Stimulated activated CD4-positive, alpha-beta T cell treated with anti-CD3 and anti-CD28 coated beads, Interleukin-15, amount 100 ng/mL, for 48 hours (primary cell): ENCODE data around the gene KCNG2.
"Not testable (repeated sequence)": the region's sequence is repeated elsewhere in the genome, so short reads cannot be mapped to it uniquely, and the experiment has no call there.

ENCODE experiments used
- DNase-seq, 2 donors: peaks; one replicate each; pipeline ENCODE4 v3.0.0-alpha.2; 2020; ENCODE audit warnings: low read depth in 2 of 2

Gene KCNG2

DNA sequence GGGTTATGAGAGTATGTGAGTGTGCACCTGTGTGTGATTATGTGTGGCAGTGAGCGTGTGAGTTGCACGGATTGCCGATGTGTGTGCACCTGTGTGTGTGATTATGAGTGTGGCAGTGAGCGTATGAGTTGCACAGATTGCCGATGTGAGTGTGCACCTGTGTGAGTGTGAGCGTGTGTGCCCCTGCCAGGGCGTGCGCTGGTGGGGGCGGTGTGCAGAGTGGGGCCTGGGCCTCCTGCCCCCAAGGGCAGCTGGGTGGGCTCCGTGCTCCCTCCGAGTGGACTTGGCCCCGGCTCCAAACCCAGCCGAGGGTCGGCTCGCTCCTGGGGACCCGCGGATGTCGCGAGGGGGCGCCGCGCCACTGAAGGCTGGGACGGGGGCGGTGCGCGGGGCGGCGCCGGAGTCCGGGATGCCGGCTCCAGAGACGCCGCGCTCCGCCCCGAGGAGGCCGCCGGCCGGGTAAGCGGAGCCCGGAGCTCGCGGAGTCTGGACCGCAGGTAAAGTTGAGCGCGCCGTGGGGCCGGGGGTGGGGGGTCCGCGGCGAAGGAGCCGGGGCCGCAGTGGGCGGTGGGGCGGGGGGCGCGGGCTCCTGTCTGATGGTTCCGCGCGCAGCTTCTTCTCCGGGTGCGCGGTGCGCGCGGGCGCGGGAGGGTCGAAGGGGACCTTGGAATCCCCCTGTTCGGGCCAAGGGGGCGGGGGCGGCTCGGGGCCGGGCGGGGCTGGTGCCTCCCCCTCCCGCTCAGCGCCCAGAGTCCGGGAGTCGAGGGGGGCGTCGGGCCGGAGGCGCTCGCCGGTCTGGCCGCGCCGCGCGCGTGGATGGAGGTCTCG lies at the start of gene KCNG2:
Gene KCNG2, plus strand, starts transcription at position 421 of the 828 bp plus-strand sequence. CDS start 65,730 bp downstream, outside the sequence.
- no peak for DNase-seq

DNA sequence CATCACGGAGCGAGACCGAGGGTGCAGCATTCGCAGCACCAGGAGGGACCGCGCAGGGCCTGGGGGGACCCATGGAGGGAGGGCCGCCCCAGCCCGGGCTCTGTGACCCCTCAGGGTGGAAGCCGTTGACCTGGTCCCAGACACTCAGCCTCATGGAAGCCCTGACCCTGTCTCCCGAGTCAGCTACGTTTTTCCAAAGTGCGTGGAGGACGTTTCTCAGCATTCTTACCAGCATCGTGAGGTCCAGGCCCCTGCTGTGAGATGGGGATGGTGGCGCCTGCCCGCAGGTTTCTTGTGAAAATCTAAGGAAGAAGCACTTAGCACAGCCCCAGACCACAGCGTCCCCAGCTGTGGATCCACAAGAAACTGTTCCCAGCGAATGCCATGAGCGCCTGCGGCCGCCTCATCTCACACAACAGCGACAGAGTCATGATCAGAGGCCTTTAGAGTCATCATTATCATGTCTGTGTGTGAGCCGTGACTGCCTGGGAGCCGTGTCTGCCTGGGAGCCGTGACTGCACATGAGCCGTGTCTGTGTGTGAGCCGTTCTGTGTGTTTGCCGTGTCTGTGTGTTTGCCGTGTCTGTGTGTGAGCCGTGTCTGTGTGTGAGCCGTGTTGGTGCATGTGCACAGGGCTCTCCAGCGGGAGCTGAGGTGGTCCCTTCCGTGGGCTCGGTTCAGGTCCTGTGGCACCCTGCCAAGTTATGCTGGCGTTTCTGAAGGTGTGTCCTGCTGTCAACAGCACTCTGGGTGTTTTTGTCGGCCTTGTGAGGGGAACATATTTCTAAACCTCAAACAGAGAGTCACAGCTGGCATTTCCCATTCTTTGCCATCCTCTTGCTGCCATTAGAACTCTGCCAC lies 49.2 kb upstream of the KCNG2 start:
- no peak for DNase-seq

GRCh38 chr18:79749251-79750191 lies 48.2 kb upstream of the KCNG2 start:
- DNase-seq: no peak

DNA sequence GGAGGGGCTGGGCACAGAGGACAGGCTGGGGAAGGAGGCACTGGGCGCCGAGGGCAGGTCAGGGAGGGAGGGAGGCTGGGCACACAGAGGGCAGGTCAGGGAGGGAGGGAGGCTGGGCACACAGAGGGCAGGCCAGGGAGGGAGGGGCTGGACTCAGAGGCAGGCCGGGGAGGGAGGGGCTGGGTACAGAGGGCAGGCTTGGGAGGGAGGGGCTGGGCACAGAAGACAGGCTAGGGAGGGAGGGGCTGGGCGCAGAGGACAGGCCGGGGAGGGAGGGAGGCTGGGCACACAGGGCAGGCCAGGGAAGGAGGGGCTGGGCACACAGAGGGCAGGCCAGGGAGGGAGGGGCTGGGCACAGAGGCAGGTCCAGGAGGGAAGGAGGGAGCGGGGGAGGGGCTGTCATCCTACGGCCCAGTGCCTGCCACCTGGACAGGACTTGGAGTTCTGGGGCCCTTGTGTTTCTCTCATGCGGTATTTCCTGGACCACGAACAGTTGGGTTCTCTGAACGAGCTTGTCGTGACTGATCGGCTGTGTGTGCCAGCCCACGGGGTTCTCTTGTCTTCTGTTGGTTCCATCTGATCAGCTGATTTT lies 46.7 kb upstream of the KCNG2 start:
- DNase-seq: no peak

DNA sequence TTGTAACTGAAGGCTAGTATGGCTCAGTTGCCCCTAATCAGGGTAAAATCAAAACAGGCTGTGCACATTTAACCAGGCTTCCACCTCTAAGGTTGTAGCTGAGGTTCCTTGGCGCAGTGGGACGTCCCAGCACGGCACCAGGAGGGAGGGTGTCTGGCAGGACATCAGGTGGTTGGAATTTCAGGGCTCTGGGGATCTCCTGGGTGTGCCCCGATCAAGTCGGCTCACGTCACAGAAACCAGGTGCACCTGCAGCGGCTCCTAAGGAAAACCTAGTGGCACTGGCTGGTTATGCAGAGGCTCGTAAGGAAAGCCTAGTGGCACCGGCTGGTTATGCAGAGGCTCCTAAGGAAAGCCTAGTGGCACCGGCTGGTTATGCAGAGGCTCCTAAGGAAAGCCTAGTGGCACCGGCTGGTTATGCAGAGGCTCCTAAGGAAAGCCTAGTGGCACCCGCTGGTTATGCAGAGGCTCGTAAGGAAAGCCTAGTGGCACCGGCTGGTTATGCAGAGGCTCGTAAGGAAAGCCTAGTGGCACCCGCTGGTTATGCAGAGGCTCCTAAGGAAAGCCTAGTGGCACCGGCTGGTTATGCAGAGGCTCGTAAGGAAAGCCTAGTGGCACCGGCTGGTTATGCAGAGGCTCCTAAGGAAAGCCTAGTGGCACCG lies 45.7 kb upstream of the KCNG2 start:
- DNase-seq: not testable (repeated sequence)

DNA sequence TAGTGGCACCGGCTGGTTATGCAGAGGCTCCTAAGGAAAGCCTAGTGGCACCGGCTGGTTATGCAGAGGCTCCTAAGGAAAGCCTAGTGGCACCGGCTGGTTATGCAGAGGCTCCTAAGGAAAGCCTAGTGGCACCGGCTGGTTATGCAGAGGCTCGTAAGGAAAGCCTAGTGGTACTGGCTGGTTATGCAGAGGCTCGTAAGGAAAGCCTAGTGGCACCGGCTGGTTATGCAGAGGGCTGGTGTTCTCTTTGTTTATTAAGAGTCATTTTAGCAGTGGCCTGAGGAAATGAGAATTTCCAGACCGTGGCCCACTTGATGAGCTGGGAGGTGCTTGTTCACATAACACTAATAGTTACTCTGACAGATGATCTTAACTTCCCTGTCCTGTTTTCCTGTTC lies 44.8 kb upstream of the KCNG2 start:
- DNase-seq: not testable (repeated sequence)

DNA sequence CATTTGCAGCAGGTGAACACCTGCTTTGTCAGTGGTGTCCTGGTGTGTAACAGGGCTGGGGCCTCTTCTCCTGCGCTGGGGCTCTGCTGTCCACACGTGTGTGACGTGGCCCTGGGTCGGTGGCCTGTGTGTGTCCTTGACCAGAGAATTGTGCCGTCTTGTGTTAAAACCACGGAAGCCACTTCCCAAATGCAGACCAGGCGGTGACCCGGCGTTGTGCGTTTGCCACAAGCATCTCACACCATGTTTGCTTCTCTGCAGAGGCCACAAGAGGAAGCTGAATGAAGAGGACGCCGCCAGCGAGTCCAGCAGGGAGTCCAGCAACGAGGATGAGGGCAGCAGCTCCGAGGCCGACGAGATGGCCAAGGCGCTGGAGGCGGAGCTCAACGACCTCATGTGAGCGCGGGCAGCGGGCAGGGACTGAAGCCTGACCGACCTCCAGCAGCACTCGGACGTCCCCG lies 44.3 kb upstream of the KCNG2 start:
- no peak for DNase-seq

GRCh38 chr18:79754022-79754761 lies 43.5 kb upstream of the KCNG2 start:
- DNase-seq: no peak

DNA sequence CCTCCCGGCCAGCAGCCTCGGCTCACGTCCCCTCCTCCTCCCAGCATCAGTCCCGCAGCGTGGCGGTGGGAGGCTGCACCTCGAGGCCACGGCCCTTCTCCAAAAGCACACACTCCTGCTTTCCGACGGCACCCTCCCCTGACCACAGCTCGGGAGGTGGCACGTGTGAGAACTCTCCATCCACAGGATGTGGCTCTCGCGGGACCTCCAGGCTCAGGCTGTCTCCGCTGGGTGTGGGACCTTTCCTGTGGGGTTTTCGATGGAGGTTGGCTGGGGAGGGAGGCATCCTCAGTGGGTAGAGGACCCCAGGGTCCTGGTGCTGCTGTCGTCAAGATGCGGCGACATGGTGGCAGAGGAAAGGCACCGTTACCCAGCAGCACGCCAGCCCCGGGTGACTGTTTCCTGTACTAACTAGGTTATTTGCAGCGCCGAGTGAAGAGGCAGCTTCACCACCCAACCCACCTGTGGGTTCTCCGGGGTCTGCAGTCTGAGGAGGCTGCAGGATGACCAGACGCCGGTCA lies 42.8 kb upstream of the KCNG2 start:
- DNase-seq: no peak

- DNase-seq: no peak
Observed at GRCh38 chr18:79755496-79756142, 42.1 kb upstream of the KCNG2 start.

DNA sequence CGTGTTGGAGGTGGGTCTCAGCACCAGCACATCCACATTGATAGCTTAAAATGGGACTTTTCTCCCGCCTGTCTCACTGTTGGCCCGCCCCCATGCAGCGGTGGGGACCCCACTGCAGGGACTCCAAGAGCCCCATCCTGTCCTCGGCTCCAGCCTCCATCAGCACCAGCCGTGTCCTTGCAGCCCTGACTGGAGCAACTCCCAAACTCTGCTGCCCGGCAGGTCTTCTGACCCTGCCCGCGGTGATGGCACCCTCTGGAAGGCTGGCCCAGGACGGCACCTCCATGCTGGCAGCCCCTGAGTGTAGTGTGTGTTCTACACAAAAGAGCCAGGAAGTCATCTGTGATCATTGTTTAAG lies 41.6 kb upstream of the KCNG2 start:
- DNase-seq: no peak

DNA sequence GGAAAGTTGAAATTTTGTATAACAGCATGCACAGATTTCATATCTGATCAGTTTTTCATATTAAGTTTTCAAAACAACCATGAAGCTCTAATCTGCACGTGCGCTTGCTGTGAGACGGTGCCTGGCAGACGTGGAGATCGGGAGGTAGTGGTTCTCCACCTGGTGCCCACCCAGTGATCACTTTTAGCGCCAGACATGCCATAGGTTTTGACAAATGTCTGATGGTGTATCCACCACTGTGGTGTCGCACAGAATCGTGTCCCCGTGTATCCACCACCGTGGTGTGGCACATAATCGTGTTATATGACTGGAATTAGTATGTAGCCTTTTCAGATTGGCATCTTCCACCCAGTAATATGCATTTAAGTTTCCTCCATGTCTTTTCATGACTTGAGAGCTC lies 40.9 kb upstream of the KCNG2 start:
- DNase-seq: no peak

DNA sequence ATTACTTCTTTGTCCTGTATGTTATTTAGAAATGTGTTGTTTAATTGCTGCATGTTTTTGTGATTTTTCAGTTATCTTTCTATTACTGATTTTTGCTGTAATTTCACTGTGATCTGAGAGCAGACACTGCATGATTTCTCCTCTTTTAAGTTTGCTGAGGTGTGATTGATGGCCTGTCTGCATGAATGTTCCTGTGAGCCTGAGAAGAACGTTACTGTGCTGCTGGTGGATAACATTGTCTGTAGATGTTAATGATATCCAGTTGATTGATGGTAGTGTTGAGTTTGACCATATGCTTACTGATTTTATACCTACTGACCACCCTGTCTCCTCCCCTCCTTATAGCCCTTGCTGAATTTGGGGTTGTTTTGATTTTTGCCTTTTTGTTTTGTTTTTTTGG lies 37.4 kb upstream of the KCNG2 start:
- DNase-seq: no peak

DNA sequence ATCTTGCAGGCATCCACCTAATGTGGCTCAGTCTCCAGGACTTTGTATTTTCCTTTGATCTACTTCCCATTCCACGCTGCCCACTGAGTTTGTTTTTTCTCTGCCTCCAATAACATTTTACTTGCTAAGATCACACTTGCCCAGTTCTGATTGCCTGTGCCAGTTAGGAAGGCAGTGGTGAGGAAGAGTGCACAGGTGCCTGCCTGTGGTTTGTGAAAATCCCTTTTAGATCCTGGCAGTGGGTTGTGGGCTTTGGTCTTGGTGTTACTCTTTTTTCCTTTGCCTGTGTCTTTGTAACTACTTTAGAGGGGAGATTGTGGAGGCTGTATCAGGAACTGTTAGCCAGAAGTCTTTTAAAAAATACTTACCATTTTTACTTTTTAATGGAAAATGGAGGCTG lies 36.9 kb upstream of the KCNG2 start:
- DNase-seq: no peak

DNA sequence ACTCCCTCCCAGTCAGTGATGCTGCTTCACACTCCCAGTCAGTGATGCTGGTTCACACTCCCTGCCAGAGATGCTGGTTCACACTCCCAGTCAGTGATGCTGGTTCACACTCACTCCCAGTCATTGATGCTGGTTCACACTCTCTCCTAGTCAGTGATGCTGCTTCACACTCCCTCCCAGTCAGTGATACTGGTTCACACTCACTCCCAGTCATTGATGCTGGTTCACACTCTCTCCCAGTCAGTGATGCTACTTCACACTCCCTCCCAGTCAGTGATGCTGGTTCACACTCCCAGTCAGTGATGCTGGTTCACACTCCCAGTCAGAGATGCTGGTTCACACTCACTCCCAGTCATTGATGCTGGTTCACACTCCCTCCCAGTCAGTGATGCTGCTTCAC lies 34.3 kb upstream of the KCNG2 start:
- no peak for DNase-seq

GRCh38 chr18:79764131-79764530 lies 33.6 kb upstream of the KCNG2 start:
- no peak for DNase-seq

- no peak for DNase-seq
Observed at GRCh38 chr18:79765491-79766245, 32.1 kb upstream of the KCNG2 start.

GRCh38 chr18:79766308-79766707 lies 31.4 kb upstream of the KCNG2 start:
- no peak for DNase-seq

GRCh38 chr18:79768745-79769144 lies 29.0 kb upstream of the KCNG2 start:
- no peak for DNase-seq
